ENCODE measurements around the gene SORCS2.

DNA sequence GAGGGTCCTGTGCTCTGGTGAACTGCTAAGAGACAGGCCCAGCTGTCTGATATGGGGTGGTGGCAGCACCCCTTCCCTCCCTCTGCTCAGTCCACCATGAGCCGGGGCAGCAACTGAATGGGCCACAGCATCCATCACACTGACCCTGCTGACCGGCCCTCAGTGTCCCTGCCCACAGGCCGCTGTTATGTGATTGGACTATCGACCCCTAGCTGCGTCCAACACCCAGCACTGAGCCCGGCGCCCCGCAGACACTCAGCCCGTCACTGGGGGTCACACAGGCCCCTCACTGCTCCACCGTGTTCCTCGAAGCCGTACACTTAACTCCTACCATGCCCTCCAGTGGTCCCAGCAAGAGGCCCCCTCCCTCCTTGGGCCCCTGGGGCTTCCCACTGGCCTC lies 331.2 kb downstream of the SORCS2 start:
- TF ChIP-seq SMC3 (conservative IDR thresholded peaks at IDR 0.05; ENCODE audit: poor library complexity) (no peak), MXI1 (conservative IDR thresholded peaks at IDR 0.05; ENCODE audit: poor library complexity, severe bottlenecking) (no peak), TAF1 (IDR thresholded peaks at IDR 0.05; ENCODE audit: low read depth) (no peak), EP300 (conservative IDR thresholded peaks at IDR 0.05; ENCODE audit: poor library complexity, severe bottlenecking) (no peak), POLR2AphosphoS5 (IDR thresholded peaks at IDR 0.05) (no peak)
- TF ChIP-seq, protein P1, sequence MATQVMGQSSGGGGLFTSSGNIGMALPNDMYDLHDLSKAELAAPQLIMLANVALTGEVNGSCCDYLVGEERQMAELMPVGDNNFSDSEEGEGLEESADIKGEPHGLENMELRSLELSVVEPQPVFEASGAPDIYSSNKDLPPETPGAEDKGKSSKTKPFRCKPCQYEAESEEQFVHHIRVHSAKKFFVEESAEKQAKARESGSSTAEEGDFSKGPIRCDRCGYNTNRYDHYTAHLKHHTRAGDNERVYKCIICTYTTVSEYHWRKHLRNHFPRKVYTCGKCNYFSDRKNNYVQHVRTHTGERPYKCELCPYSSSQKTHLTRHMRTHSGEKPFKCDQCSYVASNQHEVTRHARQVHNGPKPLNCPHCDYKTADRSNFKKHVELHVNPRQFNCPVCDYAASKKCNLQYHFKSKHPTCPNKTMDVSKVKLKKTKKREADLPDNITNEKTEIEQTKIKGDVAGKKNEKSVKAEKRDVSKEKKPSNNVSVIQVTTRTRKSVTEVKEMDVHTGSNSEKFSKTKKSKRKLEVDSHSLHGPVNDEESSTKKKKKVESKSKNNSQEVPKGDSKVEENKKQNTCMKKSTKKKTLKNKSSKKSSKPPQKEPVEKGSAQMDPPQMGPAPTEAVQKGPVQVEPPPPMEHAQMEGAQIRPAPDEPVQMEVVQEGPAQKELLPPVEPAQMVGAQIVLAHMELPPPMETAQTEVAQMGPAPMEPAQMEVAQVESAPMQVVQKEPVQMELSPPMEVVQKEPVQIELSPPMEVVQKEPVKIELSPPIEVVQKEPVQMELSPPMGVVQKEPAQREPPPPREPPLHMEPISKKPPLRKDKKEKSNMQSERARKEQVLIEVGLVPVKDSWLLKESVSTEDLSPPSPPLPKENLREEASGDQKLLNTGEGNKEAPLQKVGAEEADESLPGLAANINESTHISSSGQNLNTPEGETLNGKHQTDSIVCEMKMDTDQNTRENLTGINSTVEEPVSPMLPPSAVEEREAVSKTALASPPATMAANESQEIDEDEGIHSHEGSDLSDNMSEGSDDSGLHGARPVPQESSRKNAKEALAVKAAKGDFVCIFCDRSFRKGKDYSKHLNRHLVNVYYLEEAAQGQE (IDR thresholded peaks at IDR 0.05; ENCODE audit: borderline replicate concordance) = no peak
- TF ChIP-seq, protein P2, sequence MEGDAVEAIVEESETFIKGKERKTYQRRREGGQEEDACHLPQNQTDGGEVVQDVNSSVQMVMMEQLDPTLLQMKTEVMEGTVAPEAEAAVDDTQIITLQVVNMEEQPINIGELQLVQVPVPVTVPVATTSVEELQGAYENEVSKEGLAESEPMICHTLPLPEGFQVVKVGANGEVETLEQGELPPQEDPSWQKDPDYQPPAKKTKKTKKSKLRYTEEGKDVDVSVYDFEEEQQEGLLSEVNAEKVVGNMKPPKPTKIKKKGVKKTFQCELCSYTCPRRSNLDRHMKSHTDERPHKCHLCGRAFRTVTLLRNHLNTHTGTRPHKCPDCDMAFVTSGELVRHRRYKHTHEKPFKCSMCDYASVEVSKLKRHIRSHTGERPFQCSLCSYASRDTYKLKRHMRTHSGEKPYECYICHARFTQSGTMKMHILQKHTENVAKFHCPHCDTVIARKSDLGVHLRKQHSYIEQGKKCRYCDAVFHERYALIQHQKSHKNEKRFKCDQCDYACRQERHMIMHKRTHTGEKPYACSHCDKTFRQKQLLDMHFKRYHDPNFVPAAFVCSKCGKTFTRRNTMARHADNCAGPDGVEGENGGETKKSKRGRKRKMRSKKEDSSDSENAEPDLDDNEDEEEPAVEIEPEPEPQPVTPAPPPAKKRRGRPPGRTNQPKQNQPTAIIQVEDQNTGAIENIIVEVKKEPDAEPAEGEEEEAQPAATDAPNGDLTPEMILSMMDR (IDR thresholded peaks at IDR 0.05; ENCODE audit: poor library complexity, severe bottlenecking) = no peak

Measured in neural cell (in vitro differentiated cells).